B cell (primary cell): ENCODE measurements around the gene STX18.

Experiments used
- EZH2 ChIP-seq: IDR thresholded peaks from 2 replicates; pipeline ENCODE4 v1.6.1; 2012; ENCODE audit warnings: borderline replicate concordance, low read depth, mild to moderate bottlenecking, moderate library complexity, low read length; ENCODE audit not compliant: insufficient read depth, poor library complexity, severe bottlenecking
- TF ChIP-seq, protein P1 (sequence below): fragments of 200-600 bp; IDR thresholded peaks from one replicate; pipeline ENCODE4 v1.8.0; 2022; ENCODE audit warnings: antibody characterized with exemption, mild to moderate bottlenecking

DNA sequence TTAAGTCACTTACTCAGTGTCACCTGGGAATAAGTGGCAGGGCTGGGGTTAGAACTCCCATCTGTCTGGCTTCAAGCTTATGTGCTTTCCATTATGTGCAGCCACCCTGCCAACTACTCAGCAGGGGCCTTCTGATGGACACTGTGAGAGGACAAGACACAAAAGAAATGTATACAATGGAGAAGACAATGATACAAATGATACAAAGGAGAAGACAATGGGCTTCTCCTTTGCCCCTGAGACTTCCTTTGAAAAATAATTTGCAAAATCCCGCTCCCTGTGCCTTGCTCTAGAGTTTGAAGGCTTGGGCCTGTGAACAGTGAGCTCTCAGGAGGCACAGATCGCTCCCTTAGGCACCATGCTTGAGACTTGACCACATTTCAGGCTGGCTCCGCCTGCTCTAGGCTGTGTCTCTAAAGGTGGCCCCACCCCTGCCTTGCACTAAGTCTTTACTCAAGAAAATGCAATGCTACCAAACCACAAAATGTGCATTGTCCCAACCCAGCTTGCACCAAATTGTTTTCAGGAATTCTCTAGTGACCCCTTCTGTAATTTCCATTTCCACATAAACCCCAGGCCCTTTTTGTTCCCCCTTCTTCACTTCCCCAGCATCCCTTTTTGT lies 27.1 kb upstream of the STX18 start:
- TF ChIP-seq, protein P1, sequence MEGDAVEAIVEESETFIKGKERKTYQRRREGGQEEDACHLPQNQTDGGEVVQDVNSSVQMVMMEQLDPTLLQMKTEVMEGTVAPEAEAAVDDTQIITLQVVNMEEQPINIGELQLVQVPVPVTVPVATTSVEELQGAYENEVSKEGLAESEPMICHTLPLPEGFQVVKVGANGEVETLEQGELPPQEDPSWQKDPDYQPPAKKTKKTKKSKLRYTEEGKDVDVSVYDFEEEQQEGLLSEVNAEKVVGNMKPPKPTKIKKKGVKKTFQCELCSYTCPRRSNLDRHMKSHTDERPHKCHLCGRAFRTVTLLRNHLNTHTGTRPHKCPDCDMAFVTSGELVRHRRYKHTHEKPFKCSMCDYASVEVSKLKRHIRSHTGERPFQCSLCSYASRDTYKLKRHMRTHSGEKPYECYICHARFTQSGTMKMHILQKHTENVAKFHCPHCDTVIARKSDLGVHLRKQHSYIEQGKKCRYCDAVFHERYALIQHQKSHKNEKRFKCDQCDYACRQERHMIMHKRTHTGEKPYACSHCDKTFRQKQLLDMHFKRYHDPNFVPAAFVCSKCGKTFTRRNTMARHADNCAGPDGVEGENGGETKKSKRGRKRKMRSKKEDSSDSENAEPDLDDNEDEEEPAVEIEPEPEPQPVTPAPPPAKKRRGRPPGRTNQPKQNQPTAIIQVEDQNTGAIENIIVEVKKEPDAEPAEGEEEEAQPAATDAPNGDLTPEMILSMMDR = no peak
- TF ChIP-seq EZH2 = no peak
